Activated CD4-positive, alpha-beta T cell treated with anti-CD3 and anti-CD28 coated beads, Interleukin-2, amount 10 ng/mL, durations not matched to agents 24 days and 14 days (primary cell): ENCODE data around the gene CHRNA10. TPM values are rescaled to one million over a fixed set of nuclear protein-coding genes. Genes with fewer than 3 reads are reported as not detected.

Source experiments
- DNase-seq: peaks from one replicate; pipeline ENCODE4 v3.0.0; 2022
- H3K27ac Mint-ChIP-seq: one replicate; pipeline ENCODE4 v1.8.0; 2022; ENCODE audit warnings: mild to moderate bottlenecking, mixed read lengths
- H3K27me3 Mint-ChIP-seq: one replicate; pipeline ENCODE4 v1.8.0; 2022; ENCODE audit warnings: mixed read lengths
- H3K36me3 Mint-ChIP-seq: one replicate; pipeline ENCODE4 v1.8.0; 2022; ENCODE audit warnings: low read depth, mild to moderate bottlenecking, mixed read lengths
- H3K4me1 Mint-ChIP-seq: one replicate; pipeline ENCODE4 v1.8.0; 2021; ENCODE audit warnings: mixed read lengths
- H3K4me3 Mint-ChIP-seq: one replicate; pipeline ENCODE4 v1.8.0; 2022; ENCODE audit warnings: mild to moderate bottlenecking, moderate library complexity, mixed read lengths
- H3K9me3 Mint-ChIP-seq: one replicate; pipeline ENCODE4 v1.8.0; 2021; ENCODE audit warnings: mixed read lengths
- intact Hi-C: fragments of 100-400 bp; cut with micrococcal nuclease; formaldehyde crosslinking; loops from one replicate; pipeline ENCODE4 v1.15.1; 2023
- total RNA-seq: library from RNA; stranded (reverse); gene quantifications from 2 replicates; pipeline ENCODE4 v1.2.3, GENCODE V29; 2022

CHRNA10 gene
- total RNA-seq, 1 donor from 2014 or later = 2.0 TPM

DNA sequence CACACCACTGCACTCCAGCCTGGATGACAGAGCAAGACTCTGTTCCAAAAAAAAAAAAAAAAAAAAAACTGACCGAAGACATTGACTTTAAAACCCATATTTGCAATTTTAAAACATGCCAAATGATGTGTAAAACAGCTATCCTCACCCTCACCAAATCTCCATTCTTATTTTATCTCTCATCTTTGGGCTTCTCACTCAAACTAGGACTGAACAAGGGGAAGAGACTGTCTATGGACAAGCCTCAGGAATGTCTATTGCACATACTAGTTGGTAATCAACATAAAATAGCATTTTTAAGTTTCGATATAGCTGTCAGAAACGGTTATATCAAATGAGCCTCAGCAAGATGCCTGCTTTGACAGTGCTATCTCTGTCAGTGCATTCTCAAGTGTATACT, 7.9 kb upstream of the CHRNA10 start:
- Mint-ChIP-seq H3K27me3 (no peaks in the 10 kb centered on the region), H3K36me3 (peaks cover 70% of the 10 kb centered on the region), H3K4me1 (peaks cover 15% of the 10 kb centered on the region), H3K9me3 (no peaks in the 10 kb centered on the region), H3K27ac (no peak overlapping the region), H3K4me3 (no peak overlapping the region)
- DNase-seq = no peak
- intact Hi-C loops = no loop called here

DNA sequence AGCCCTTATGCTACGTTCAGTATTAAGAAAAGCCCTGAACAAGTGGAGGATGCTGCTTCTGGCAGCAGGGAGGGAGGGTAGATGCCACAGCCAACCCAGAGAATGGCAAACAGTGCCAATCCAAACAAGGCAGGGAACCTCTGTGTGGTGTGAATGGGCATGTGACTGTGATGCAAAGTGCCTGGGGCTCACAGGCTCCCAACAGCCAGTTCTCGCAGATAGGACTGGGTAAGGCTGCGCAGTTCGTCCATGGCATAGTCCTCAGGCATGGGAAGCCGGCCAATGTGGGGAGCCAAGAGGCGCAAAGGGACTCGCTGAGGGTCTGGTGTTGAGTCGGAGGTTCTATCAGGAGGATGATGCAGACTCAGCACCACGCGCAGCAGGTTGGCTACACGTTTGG, 4.8 kb upstream of the CHRNA10 start:
- no peaks in the 10 kb centered on the region for H3K9me3 Mint-ChIP-seq
- H3K4me3 Mint-ChIP-seq = no peak overlapping the region
- H3K4me1 Mint-ChIP-seq = peaks cover 3% of the 10 kb centered on the region
- H3K27ac Mint-ChIP-seq = no peak overlapping the region
- H3K36me3 Mint-ChIP-seq = peaks cover 59% of the 10 kb centered on the region
- intact Hi-C loops = no loop called here
- H3K27me3 Mint-ChIP-seq = no peaks in the 10 kb centered on the region
- no peak for DNase-seq

DNA sequence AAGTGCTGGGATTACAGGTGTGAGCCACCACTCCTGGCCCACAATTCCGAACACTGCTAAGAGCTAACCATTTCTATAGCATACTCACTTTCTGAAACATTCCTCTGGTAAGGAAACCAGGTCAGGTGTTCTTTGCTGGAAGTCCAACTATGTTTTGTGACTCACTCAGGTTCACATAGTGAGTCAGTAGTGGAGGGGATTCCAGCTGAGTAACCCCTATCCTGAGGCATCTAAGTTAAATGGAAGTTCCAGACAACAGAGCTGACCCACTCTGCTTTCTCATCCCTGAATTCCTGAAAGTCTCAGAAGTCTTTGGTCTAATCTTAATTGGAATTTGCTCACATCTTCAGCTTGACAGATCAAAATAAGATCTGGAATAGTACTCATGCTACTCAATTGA, 3.0 kb upstream of the CHRNA10 start:
- no peak for DNase-seq
- H3K27ac Mint-ChIP-seq = no peak overlapping the region
- peaks cover 52% of the 10 kb centered on the region for H3K36me3 Mint-ChIP-seq
- no peak overlapping the region for H3K4me3 Mint-ChIP-seq
- H3K9me3 Mint-ChIP-seq = no peaks in the 10 kb centered on the region
- H3K4me1 Mint-ChIP-seq = peaks cover 3% of the 10 kb centered on the region
- H3K27me3 Mint-ChIP-seq = no peaks in the 10 kb centered on the region
- intact Hi-C loops = no loop called here

DNA sequence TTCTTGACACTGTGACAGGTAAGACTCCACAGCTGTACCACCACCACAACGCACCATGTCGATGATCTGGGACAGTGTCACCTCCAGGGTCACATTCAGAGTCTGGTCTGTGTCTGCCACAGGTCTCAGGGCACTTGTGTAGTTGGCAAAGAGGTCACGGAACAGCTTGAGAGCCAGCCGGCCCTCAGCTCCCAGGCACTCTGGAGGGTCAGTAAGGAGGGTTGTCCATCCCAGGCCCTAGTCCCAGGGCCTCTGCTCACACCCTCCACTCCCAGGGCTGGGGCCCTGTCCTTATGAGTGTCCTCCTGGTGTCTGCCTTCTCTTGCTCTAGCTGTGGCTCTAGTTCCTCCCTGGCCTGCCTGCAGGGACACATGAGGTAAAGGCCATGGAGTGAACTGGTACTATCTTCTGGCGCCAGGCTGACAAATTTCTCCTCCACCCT, 1.4 kb downstream of the CHRNA10 start:
- no peak overlapping the region for H3K4me3 Mint-ChIP-seq
- no peaks in the 10 kb centered on the region for H3K27me3 Mint-ChIP-seq
- H3K36me3 Mint-ChIP-seq = peaks cover 35% of the 10 kb centered on the region
- H3K27ac Mint-ChIP-seq = no peak overlapping the region
- H3K4me1 Mint-ChIP-seq = peaks cover 3% of the 10 kb centered on the region
- no peak for DNase-seq
- intact Hi-C loops = no loop called here
- no peaks in the 10 kb centered on the region for H3K9me3 Mint-ChIP-seq

DNA sequence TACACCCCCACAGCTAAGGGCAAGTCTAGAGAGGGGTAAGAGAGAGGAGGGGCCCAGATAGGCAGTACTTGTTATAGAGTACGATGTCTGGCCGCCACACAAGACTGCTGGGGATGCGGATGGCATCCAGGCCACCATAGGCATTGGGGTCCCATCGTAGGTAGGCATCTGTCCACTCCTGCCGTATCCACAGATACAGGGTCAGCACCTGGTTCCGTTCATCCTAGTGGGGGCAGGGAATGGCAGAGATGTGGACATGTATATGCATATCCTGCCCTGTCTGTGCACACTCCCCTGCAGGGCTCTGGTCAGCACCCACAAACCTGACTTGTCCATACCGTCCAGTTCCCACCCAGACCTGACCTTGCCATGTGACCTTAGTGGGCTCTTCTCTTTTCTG, 2.1 kb downstream of the CHRNA10 start:
- intact Hi-C loops = no loop called here
- DNase-seq = no peak

DNA sequence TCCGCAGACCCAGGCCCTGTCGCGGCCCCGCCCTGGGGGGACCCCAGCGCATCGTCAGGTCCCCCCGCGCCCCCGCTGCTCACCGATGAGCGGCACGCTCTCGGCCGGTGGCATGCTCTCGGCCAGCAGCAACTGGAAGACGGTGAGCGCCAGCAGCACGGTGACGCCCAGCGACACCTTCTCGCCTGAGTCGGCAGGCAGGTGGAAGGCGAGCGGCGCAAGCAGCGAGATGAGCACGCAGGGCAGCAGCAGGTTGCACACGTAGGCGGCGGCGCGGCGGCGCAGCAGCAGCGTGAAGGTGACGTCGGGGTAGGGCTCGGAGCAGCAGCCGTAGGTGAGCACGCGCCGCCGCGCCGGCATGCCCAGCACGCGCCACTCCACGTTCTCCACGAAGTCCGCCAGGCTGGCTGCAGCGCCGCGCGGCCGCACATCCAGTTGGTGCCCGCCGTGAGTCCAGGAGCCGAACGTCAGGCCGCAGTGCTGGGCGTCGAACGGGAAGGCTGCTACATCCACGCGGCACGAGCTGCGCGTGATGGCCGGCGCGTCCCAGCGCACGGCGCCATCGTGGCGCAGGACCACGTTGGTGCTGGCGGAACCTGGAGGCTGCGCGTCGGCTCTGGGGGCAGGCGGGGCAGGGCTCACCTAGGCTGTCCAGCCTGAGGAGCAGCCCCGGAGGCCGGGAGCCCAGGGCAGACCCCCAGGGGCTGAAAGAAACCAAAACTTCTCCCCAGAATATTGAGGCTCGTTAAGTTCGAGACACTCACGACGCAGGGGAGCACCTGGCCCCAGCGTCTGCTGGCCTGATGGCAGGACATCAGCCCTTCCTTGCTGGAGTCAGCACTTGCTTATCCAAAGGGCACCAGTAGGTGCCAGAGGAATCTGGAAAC, 3.8 kb downstream of the CHRNA10 start:
- Mint-ChIP-seq H3K36me3 (peaks cover 32% of the 10 kb centered on the region), H3K27ac (no peak overlapping the region), H3K4me1 (no peaks in the 10 kb centered on the region), H3K9me3 (no peaks in the 10 kb centered on the region), H3K27me3 (no peaks in the 10 kb centered on the region), H3K4me3 (no peak overlapping the region)
- intact Hi-C loops = no loop called here
- no peak for DNase-seq

More for the DNA sequence above, 2.1 kb downstream of the CHRNA10 start:
- Mint-ChIP-seq H3K9me3 (no peaks in the 10 kb centered on the region), H3K27me3 (no peaks in the 10 kb centered on the region), H3K4me3 (no peak overlapping the region), H3K27ac (no peak overlapping the region), H3K36me3 (peaks cover 34% of the 10 kb centered on the region), H3K4me1 (no peaks in the 10 kb centered on the region)

DNA sequence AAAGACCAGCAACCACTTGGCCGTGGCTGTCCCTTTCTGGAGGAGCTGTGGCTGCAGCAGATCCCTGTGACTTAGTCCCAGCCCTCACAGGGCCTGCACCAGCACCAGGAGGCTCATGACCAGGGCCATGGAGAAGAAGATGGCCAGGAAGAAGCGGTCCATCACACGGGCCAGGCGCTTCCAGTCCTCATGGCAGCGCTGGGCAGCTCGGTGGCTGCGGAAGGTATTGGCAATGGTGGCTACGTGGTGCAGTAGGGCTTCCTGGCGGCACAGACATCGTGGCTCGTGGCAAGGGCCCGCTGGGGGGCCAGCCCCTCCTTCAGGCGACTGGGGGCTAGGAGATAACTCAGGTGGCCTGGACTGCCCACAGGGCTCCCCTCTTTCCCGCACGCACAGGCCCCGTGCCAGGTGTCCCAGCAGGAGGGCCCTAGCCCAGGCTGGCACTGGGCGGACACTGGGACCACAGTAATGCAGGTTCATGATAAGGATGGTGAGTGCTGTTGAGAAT, 5.1 kb downstream of the CHRNA10 start:
- H3K27me3 Mint-ChIP-seq = no peaks in the 10 kb centered on the region
- H3K4me1 Mint-ChIP-seq = no peaks in the 10 kb centered on the region
- intact Hi-C loops = no loop called here
- H3K27ac Mint-ChIP-seq = no peak overlapping the region
- H3K4me3 Mint-ChIP-seq = no peak overlapping the region
- H3K36me3 Mint-ChIP-seq = peaks cover 29% of the 10 kb centered on the region
- H3K9me3 Mint-ChIP-seq = no peaks in the 10 kb centered on the region
- no peak for DNase-seq

DNA sequence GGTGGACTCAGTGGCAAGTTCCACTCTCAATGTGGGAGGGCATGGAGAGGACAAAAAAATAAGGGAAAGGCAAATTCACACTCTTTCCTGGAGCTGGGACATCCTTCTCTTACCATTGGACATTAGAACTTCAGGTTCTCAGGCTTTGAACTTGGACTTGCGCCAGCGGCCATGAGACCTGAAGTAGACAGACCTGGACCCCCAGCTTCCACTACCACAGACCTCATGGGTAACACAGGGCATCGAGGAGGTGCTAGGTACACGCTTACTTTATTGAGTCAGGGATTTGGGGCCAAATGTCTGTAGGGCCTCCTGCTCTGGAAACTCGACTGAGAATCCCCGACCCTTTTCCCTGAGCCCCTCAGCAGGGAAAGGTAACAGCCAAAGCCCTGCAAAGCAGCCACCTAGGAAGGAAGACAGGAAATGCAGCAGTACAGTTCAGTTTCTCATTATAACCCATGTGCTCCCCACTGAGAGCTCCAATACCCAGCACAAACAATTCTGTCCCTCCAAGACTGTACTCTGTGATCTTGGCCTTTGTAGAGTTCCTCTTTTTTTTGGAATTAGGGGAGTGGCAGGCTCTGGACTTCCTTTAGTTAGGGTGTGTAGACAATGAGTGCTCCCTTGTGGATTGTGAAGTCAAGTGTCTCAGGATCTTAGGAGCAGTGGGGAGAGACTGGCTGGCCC, 5.7 kb downstream of the CHRNA10 start:
- no peak overlapping the region for H3K27ac Mint-ChIP-seq
- peaks cover 26% of the 10 kb centered on the region for H3K36me3 Mint-ChIP-seq
- no peak for DNase-seq
- H3K9me3 Mint-ChIP-seq = no peaks in the 10 kb centered on the region
- no peaks in the 10 kb centered on the region for H3K27me3 Mint-ChIP-seq
- intact Hi-C loops = no loop called here
- H3K4me1 Mint-ChIP-seq = no peaks in the 10 kb centered on the region
- H3K4me3 Mint-ChIP-seq = no peak overlapping the region

DNA sequence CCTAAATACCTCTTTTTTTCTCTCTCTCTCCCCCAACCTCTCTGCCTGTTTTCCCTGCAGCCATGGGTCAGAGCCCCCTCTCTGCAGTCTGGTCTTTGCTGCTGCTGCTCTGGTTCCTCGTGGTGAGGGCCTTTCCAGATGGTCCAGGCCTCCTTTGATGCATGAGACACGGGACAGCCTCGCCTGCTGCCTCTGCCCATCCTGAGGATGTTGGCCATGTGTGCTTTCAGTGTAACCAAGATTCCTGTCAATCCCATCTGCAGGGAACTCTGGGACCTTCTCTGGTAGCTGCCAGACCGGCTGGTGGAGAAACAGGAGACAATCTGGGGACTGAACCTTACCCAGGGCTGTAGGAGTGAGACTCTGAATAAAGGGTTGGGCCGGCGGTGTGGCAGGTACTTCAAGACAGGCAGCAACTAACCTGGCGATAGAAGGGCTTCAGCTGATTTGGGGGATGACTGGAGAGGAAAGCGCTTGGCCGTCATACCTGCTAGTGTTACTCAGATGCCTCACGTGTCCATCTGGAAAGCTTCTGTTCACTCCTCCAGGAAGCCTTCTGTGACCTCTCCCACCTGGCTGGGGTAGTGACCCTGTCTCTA, 7.1 kb downstream of the CHRNA10 start:
- Mint-ChIP-seq H3K9me3 (no peaks in the 10 kb centered on the region), H3K4me1 (no peaks in the 10 kb centered on the region), H3K27ac (no peak overlapping the region), H3K4me3 (no peak overlapping the region), H3K36me3 (peaks cover 20% of the 10 kb centered on the region), H3K27me3 (no peaks in the 10 kb centered on the region)
- no peak for DNase-seq
- intact Hi-C loops = no loop called here

DNA sequence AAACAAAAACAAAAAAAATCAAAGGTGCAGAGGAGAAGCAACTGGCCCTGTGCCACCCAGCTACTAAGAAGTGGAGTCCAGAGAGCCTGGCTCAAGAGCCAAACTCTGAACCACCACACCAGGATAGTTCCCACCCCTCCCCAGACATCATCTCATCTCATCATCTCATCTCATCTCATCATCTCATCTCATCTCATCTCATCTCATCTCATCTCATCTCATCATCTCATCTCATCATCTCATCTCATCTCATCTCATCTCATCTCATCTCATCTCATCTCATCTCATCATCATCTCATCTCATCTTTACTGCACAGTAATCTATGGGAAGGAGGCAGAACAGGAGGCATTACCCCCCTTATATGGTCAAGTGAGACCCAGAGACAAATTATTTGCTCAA, 8.3 kb downstream of the CHRNA10 start:
- no peaks in the 10 kb centered on the region for H3K9me3 Mint-ChIP-seq
- intact Hi-C loops = no loop called here
- DNase-seq = no peak
- H3K36me3 Mint-ChIP-seq = peaks cover 17% of the 10 kb centered on the region
- no peaks in the 10 kb centered on the region for H3K4me1 Mint-ChIP-seq
- no peak overlapping the region for H3K4me3 Mint-ChIP-seq
- H3K27me3 Mint-ChIP-seq = peaks cover 4% of the 10 kb centered on the region
- H3K27ac Mint-ChIP-seq = no peak overlapping the region

DNA sequence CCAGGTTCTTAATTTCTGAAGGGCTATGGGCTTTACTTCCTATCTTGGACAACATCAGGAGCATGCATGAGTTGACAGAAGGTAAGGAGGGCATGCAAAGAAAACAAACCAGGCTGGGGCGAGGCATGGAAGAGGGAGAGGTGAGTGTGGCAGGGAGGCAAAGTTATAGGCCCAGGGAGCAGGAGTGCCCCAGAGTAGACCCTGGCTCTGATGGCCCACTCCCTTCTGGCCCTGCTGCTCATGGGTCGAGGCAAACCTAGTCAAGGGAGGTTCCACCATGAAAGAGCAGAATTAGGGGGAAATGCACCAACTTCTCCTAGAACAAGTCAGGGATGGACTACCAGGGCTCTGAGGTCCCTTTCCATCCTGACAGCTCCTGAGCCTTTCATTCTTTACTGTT, 10.2 kb downstream of the CHRNA10 start:
- H3K27me3 Mint-ChIP-seq = peaks cover 6% of the 10 kb centered on the region
- H3K9me3 Mint-ChIP-seq = no peaks in the 10 kb centered on the region
- intact Hi-C loops = no loop called here
- no peak overlapping the region for H3K4me3 Mint-ChIP-seq
- H3K36me3 Mint-ChIP-seq = peaks cover 16% of the 10 kb centered on the region
- no peaks in the 10 kb centered on the region for H3K4me1 Mint-ChIP-seq
- DNase-seq = no peak
- H3K27ac Mint-ChIP-seq = no peak overlapping the region

DNA sequence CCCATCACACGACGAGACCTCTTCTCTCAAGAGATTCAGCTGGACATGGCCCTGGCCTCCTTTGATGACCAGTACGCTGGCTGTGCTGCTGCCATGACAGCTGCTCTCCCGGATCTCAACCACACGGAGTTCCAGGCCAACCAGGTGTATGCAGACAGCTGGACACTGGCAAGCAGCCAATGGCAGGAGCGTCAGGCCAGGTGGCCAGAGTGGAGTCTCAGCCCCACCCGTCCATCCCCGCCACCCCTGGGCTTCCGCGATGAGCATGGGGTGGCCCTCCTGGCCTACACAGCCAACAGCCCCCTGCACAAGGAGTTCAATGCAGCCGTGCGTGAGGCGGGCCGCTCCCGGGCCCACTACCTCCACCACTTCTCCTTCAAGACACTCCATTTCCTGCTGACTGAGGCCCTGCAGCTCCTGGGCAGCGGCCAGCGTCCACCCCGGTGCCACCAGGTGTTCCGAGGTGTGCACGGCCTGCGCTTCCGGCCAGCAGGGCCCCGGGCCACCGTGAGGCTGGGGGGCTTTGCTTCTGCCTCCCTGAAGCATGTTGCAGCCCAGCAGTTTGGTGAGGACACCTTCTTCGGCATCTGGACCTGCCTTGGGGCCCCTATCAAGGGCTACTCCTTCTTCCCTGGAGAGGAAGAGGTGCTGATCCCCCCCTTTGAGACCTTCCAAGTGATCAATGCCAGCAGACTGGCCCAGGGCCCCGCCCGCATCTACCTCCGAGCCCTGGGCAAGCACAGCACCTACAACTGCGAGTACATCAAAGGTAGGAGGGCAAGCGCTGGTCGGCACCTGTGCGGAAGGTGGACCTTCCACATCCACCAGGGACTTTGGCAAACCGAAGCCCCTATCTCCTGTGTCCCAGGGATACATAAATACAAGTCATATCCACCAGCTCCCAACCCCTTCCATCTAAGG, 11.3 kb downstream of the CHRNA10 start:
- Mint-ChIP-seq H3K4me1 (no peaks in the 10 kb centered on the region), H3K9me3 (no peaks in the 10 kb centered on the region), H3K36me3 (peaks cover 7% of the 10 kb centered on the region), H3K4me3 (no peak overlapping the region), H3K27ac (no peak overlapping the region), H3K27me3 (peaks cover 9% of the 10 kb centered on the region)
- intact Hi-C loops = no loop called here
- DNase-seq = no peak

DNA sequence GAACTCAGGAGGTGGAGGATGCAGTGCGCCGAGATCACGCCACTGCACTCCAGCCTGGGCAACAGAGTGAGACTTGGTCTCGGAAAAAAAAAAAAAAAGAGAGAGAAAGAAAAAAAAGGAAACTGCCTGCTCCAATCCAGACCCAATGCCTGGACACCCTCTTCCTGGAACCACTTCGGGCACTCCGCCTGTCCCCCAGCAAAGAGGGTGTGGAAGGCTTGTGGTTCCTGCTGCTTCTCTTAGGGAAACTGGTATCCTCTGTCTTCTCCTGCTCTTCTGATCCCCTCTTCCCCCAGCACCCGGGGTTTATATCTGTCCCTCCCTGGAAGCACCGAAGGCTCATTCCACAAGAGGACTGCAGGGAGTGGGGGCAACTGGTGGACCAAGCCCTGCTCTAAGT, 12.9 kb downstream of the CHRNA10 start:
- no peaks in the 10 kb centered on the region for H3K9me3 Mint-ChIP-seq
- DNase-seq = no peak
- H3K4me3 Mint-ChIP-seq = no peak overlapping the region
- no peaks in the 10 kb centered on the region for H3K4me1 Mint-ChIP-seq
- no peaks in the 10 kb centered on the region for H3K36me3 Mint-ChIP-seq
- no peak overlapping the region for H3K27ac Mint-ChIP-seq
- intact Hi-C loops = no loop called here
- H3K27me3 Mint-ChIP-seq = peaks cover 9% of the 10 kb centered on the region
